Activated naive CD8-positive, alpha-beta T cell treated with anti-CD3 and anti-CD28 coated beads for 36 hours (primary cell): ENCODE measurements around the gene COL12A1. TPM values are rescaled to one million over a fixed set of nuclear protein-coding genes. Genes with fewer than 3 reads are reported as not detected.

Experiments used
- DNase-seq: peaks from one replicate; pipeline ENCODE4 v3.0.0; 2021
- H3K27ac Mint-ChIP-seq: one replicate; pipeline ENCODE4 v1.8.0; 2022; ENCODE audit warnings: mild to moderate bottlenecking, moderate library complexity, mixed read lengths
- H3K27me3 Mint-ChIP-seq: one replicate; pipeline ENCODE4 v1.8.0; 2022; ENCODE audit warnings: mild to moderate bottlenecking, mixed read lengths
- H3K36me3 Mint-ChIP-seq: one replicate; pipeline ENCODE4 v1.8.0; 2021; ENCODE audit warnings: mild to moderate bottlenecking, mixed read lengths
- H3K4me1 Mint-ChIP-seq: one replicate; pipeline ENCODE4 v1.8.0; 2021; ENCODE audit warnings: mixed read lengths
- H3K4me3 Mint-ChIP-seq: one replicate; pipeline ENCODE4 v1.8.0; 2022; ENCODE audit warnings: mild to moderate bottlenecking, moderate library complexity, mixed read lengths
- H3K9me3 Mint-ChIP-seq: one replicate; pipeline ENCODE4 v1.8.0; 2022; ENCODE audit warnings: mixed read lengths
- total RNA-seq, 2 experiments: library from RNA; stranded (reverse); gene quantifications; one replicate each; pipeline ENCODE4 v1.2.3, GENCODE V29; 2021

Gene COL12A1
- total RNA-seq, 2 experiments from 2014 or later, result 0.16 TPM; not detected in 1

GRCh38 chr6:75222261-75222660 is 16.4 kb upstream of the COL12A1 start:
- Mint-ChIP-seq H3K36me3 (no peaks in the 10 kb centered on the region), H3K27ac (no peak overlapping the region), H3K4me3 (no peak overlapping the region), H3K4me1 (peaks cover 2% of the 10 kb centered on the region), H3K9me3 (no peaks in the 10 kb centered on the region), H3K27me3 (peaks cover 23% of the 10 kb centered on the region)
- DNase-seq, result no peak

- no peaks in the 10 kb centered on the region for H3K36me3 Mint-ChIP-seq
- H3K4me3 Mint-ChIP-seq, result no peak overlapping the region
- H3K4me1 Mint-ChIP-seq, result peaks cover 3% of the 10 kb centered on the region
- no peak for DNase-seq
- H3K9me3 Mint-ChIP-seq, result no peaks in the 10 kb centered on the region
- H3K27ac Mint-ChIP-seq, result no peak overlapping the region
- peaks cover 27% of the 10 kb centered on the region for H3K27me3 Mint-ChIP-seq
Observed at GRCh38 chr6:75221116-75221515, 15.3 kb upstream of the COL12A1 start.

- Mint-ChIP-seq H3K27me3 (peaks cover 27% of the 10 kb centered on the region), H3K36me3 (no peaks in the 10 kb centered on the region), H3K4me3 (no peak overlapping the region), H3K4me1 (peaks cover 3% of the 10 kb centered on the region), H3K27ac (no peak overlapping the region), H3K9me3 (no peaks in the 10 kb centered on the region)
- no peak for DNase-seq
Observed at GRCh38 chr6:75220357-75220756, 14.5 kb upstream of the COL12A1 start.

- no peaks in the 10 kb centered on the region for H3K9me3 Mint-ChIP-seq
- H3K36me3 Mint-ChIP-seq, result no peaks in the 10 kb centered on the region
- H3K4me1 Mint-ChIP-seq, result peaks cover 3% of the 10 kb centered on the region
- H3K4me3 Mint-ChIP-seq, result no peak overlapping the region
- no peak overlapping the region for H3K27ac Mint-ChIP-seq
- peaks cover 31% of the 10 kb centered on the region for H3K27me3 Mint-ChIP-seq
- DNase-seq, result no peak
Observed at GRCh38 chr6:75219263-75219662, 13.4 kb upstream of the COL12A1 start.

- Mint-ChIP-seq H3K4me1 (peaks cover 9% of the 10 kb centered on the region), H3K36me3 (no peaks in the 10 kb centered on the region), H3K9me3 (no peaks in the 10 kb centered on the region), H3K27me3 (peaks cover 38% of the 10 kb centered on the region), H3K4me3 (no peak overlapping the region), H3K27ac (no peak overlapping the region)
- DNase-seq, result no peak
Observed at GRCh38 chr6:75217193-75217592, 11.3 kb upstream of the COL12A1 start.

GRCh38 chr6:75215291-75215690 is 9.4 kb upstream of the COL12A1 start:
- Mint-ChIP-seq H3K36me3 (no peaks in the 10 kb centered on the region), H3K4me3 (no peak overlapping the region), H3K4me1 (peaks cover 9% of the 10 kb centered on the region), H3K27me3 (peaks cover 47% of the 10 kb centered on the region), H3K9me3 (no peaks in the 10 kb centered on the region), H3K27ac (no peak overlapping the region)
- DNase-seq, result no peak

GRCh38 chr6:75213732-75214131 is 7.9 kb upstream of the COL12A1 start:
- H3K4me3 Mint-ChIP-seq, result no peak overlapping the region
- peaks cover 14% of the 10 kb centered on the region for H3K4me1 Mint-ChIP-seq

GRCh38 chr6:75213112-75213511 is 7.3 kb upstream of the COL12A1 start:
- H3K36me3 Mint-ChIP-seq, result no peaks in the 10 kb centered on the region
- H3K27ac Mint-ChIP-seq, result no peak overlapping the region
- DNase-seq, result no peak
- peaks cover 56% of the 10 kb centered on the region for H3K27me3 Mint-ChIP-seq
- peaks cover 18% of the 10 kb centered on the region for H3K4me1 Mint-ChIP-seq
- no peak overlapping the region for H3K4me3 Mint-ChIP-seq
- no peaks in the 10 kb centered on the region for H3K9me3 Mint-ChIP-seq

More at GRCh38 chr6:75213732-75214131, 7.9 kb upstream of the COL12A1 start:
- Mint-ChIP-seq H3K9me3 (no peaks in the 10 kb centered on the region), H3K27ac (no peak overlapping the region), H3K27me3 (peaks cover 52% of the 10 kb centered on the region), H3K36me3 (no peaks in the 10 kb centered on the region)
- DNase-seq, result no peak

GRCh38 chr6:75211920-75212590 is 6.2 kb upstream of the COL12A1 start:
- Mint-ChIP-seq H3K9me3 (no peaks in the 10 kb centered on the region), H3K4me3 (no peak overlapping the region), H3K27ac (no peak overlapping the region), H3K27me3 (peaks cover 56% of the 10 kb centered on the region), H3K36me3 (no peaks in the 10 kb centered on the region), H3K4me1 (peaks cover 26% of the 10 kb centered on the region)
- DNase-seq, result no peak

- Mint-ChIP-seq H3K27ac (no peak overlapping the region), H3K4me3 (no peak overlapping the region), H3K36me3 (no peaks in the 10 kb centered on the region), H3K27me3 (peaks cover 64% of the 10 kb centered on the region), H3K9me3 (no peaks in the 10 kb centered on the region), H3K4me1 (peaks cover 34% of the 10 kb centered on the region)
- DNase-seq, result no peak
Observed at GRCh38 chr6:75210885-75211739, 5.3 kb upstream of the COL12A1 start.

- Mint-ChIP-seq H3K4me1 (peaks cover 49% of the 10 kb centered on the region), H3K4me3 (no peak overlapping the region), H3K27ac (no peak overlapping the region), H3K27me3 (peaks cover 78% of the 10 kb centered on the region), H3K36me3 (no peaks in the 10 kb centered on the region), H3K9me3 (no peaks in the 10 kb centered on the region)
- no peak for DNase-seq
Observed at GRCh38 chr6:75209184-75209723, 3.4 kb upstream of the COL12A1 start.

GRCh38 chr6:75208298-75209183 is 2.7 kb upstream of the COL12A1 start:
- Mint-ChIP-seq H3K27me3 (peaks cover 83% of the 10 kb centered on the region), H3K4me1 (peaks cover 46% of the 10 kb centered on the region), H3K36me3 (no peaks in the 10 kb centered on the region), H3K9me3 (no peaks in the 10 kb centered on the region), H3K27ac (no peak overlapping the region), H3K4me3 (peak overlapping the region; percentile 60)
- peak; percentile 78 for DNase-seq

GRCh38 chr6:75206576-75207342 is 906 bp upstream of the COL12A1 start:
- no peaks in the 10 kb centered on the region for H3K9me3 Mint-ChIP-seq
- no peak overlapping the region for H3K27ac Mint-ChIP-seq
- no peak for DNase-seq
- H3K36me3 Mint-ChIP-seq, result no peaks in the 10 kb centered on the region
- H3K4me3 Mint-ChIP-seq, result peak overlapping the region; percentile 26
- H3K4me1 Mint-ChIP-seq, result peaks cover 53% of the 10 kb centered on the region
- H3K27me3 Mint-ChIP-seq, result peaks cover 89% of the 10 kb centered on the region
